NOMO-1 treated with DMSO at 0.1 percent for 48 hours (cell line): Measurements from ENCODE around the gene INTS11.

Experiments
- DNase-seq: peaks from one replicate; lab custom pipeline; 2025; ENCODE audit not compliant: unreplicated experiment; lab: John Stamatoyannopoulos, UW

The INTS11 gene

DNA sequence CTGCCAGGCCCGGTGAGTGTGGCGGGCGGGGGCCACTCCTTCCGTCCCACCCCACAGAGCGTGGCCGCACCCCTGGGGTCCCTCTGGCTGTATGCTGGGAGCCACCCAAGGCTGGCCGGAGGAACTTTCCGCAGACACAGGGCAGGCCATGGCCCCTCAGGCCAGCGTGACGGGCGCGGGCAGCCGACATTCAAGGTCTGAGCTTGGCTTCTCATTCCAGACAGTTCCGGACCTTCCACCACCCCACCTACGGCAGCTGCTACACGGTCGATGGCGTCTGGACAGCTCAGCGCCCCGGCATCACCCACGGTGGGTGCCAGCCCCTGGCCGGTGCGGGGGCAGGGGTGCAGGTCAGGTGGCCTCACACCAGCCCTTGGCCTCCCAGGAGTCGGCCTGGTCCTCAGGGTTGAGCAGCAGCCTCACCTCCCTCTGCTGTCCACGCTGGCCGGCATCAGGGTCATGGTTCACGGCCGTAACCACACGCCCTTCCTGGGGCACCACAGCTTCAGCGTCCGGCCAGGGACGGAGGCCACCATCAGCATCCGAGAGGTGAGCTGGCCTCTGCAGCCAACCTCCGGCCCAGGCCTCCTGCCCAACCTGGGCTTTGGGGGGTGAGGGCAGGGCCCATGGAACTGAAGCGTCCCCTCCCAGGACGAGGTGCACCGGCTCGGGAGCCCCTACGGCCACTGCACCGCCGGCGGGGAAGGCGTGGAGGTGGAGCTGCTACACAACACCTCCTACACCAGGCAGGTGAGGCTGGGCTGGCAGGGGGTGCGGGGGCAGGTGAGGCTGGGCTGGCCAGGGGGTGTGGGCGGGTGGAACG, 37.0 kb downstream of the INTS11 start:
- DNase-seq, result no peak

DNA sequence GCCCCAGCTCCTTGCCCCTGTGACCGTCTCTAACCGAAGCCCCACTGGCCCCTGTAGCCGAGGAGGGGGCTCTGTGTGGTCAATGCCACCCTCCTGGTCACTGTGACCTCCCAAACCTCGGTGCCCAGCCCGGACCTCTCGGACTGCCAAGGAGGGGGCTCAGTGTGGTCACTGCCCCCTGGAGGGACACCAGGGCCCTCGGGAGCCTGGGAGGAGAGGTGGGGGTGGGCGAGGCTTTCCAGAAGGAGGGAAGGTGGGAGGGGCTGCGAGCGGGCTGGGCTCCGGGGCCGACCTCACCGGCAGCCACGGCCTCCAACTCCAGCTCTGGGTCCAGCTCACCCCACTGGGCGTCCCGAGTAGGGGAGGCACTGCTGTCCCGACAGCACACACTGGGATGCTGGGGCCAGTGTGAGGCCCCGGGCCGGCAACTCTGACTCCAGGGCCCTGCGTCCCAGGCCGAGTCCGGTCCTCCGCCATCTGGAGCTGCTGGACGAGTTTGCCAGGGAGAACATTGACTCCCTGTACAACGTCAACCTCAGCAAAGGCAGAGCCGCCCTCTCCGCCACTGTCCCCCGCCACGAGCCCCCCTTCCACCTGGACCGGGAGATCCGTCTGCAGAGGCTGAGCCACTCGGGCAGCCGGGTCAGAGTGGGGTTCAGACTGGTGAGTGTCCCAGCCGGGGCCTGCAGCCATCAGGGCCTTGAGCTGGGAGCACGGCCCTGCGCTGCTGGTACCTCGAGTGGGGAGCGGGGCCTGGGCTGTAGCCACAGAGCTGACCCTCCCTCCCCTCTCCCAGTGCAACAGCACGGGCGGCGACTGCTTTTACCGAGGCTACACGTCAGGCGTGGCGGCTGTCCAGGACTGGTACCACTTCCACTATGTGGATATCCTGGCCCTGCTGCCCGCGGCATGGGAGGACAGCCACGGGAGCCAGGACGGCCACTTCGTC, 37.9 kb downstream of the INTS11 start:
- no peak for DNase-seq

GRCh38 chr1:1285611-1286311, 38.7 kb downstream of the INTS11 start:
- DNase-seq, result no peak

- DNase-seq, result no peak
These were observed 39.3 kb downstream of the INTS11 start for GRCh38 chr1:1285102-1285571.

DNA sequence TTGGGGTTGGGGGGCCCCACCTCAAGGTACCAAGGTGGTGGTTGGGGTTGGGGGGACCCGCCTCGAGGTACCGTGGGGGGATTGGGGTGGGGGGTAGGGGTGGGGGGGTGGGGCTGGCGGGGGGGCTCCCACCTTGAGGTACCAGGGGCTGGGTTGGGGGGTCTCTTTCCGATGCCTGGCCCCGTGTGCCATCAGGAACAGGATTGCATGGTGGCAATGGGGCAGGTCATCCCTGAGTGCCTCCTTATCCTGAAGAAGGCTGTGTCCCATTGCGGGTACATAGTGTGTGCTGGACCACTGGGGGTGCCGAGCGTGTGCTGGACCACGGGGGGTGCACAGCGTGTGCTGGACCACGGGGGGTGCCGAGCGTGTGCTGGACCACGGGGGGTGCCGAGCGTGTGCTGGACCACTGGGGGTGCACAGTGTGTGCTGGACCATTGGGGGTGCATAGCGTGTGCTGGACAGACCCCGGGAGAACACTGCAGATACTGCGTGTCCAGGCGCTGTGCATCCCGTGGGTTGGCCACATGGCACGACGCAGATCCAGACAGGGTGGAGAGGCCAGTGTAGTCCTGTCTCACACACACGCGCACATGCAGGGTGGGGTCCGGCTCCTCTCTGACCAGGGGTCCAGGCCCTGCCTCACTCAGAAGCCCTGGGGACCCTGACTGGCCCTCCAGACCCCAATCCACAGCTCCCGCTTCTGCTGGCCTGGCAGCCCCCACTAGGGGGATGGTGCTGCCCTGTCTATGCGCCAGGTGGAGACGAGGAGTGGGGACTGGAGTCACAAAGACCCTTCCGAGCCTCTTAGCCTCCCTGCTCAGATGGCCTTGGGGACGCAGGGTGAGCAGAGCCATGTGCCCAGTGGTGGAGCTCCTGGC, 40.0 kb downstream of the INTS11 start:
- no peak for DNase-seq

- no peak for DNase-seq
These were observed 40.6 kb downstream of the INTS11 start for GRCh38 chr1:1283821-1284220.

- no peak for DNase-seq
These were observed 41.5 kb downstream of the INTS11 start for GRCh38 chr1:1282998-1283397.

- DNase-seq, result no peak
These were observed 42.7 kb downstream of the INTS11 start for GRCh38 chr1:1281533-1282321.

DNA sequence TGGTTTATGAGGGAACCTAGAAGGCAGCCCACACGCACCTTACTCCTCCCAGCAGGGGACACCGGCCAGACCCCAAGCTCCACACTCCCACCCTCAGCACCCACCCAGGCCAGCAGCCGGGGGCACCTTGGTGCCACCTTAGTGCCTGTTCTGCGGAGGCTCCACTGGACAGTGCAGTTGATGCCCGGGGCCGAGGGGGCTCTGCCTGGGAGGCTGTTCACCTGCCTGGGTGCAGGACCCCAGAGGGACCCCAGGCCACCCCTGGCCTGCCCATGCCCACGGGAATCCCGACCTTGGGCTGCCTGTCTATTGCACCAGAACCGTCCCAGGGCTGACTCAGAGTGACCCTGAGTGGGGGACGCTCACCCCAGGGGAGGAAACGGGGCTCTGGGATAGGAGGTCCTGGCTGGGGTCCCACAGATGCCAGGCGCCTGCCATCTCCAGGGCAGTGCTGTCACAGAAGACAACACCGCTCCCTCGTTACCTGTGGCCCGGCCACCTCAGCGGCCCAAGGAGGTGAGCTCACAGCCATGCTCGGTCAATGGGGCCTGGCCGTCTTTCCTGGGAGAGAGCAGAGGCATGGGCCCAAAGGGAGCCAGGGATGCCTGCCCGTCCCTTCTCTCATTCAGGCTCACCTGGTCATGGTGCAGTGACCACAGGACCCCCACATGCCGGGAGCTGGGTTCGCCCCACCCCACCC, 43.5 kb downstream of the INTS11 start:
- DNase-seq, result no peak

GRCh38 chr1:1279028-1279427, 45.4 kb downstream of the INTS11 start:
- DNase-seq, result no peak

DNA sequence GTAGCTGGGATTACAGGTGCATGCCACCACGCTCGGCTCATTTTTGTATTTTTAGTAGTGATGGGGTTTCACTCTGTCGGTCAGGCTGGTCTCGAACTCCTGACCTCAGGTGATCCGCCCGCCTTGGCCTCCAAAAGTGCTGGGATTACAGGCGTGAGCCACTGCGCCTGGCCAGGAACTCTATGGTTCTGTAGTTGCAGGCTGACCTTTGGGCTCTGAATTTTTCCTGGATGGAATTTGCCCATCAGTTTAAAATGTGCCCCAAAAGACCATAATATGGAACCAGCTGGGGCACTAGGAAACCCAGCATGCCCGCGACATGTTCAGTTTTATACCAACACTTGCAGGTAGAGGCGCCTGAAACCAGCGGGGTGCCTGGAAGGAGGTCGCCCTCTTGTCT, 45.8 kb downstream of the INTS11 start:
- no peak for DNase-seq

GRCh38 chr1:1275836-1276235, 48.6 kb downstream of the INTS11 start:
- no peak for DNase-seq

DNA sequence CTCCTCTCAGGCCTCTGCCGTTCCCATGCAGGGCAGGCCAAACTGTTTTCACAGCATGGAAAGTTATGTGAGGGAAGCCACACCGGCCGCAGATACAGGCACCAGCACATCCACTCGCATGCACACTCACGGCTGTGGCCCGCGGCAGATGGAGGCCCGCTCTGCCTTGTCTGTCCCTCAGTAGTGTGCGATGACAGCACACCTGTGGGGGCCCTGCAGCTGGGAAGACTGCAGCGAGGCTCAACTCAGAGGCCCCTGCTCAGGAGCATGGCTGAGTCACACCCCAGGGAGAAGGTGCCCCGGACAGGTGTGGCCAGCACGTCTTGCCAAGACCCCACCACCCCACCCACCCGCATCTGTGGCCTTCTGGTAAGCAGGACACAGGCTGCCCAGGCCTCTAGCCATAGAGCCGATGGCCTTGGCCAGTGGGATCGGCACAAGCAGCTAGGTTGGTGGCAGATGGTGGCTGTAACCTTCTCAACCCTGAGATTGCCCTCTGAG, 49.5 kb downstream of the INTS11 start:
- DNase-seq, result no peak

DNA sequence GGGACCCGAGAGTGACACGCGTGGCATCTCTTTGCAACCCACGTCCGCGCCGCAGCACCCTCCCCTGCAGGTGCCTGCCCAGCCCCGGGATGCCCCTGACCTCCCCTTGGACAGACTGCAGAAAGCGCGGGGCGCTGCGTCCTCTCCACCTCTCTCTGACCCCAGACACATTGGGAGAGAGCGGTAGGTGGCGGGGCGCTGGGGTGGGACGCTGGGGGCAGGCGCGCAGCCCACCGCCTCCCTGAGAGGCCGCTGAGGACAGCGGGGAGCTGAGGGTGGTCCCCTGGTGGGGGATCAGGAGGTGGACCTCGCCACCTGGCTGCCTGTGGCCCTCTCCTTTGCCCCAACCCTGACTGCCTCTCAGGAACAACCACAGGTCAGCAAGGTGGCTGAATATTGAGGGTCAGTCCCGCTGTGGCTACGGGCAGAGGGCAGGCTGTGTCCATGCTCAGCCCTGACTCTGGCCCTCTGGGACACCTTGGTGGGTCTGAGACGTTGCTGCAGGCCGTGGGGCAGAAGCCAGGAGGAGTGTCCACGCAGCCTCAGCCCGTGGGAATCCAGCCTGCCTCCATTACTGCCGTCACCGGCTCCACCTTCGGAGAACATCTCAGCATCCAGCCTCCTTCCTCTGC, 50.0 kb downstream of the INTS11 start:
- DNase-seq, result no peak

- peak; percentile 82 for DNase-seq
These were observed 50.8 kb downstream of the INTS11 start, which contains the start of gene UBE2J2 for GRCh38 chr1:1273512-1274298. Gene UBE2J2, minus strand, starts transcription at chr1:1273854. Its CDS starts 5,862 bp downstream, at chr1:1267992.

- no peak for DNase-seq
These were observed 51.3 kb downstream of the INTS11 start for GRCh38 chr1:1273209-1273511.
